ENCODE results near the gene TOB2. TPM values are rescaled to one million over a fixed set of nuclear protein-coding genes. Genes with fewer than 3 reads are reported as not detected.
A peak's percentile ranks its signal among the peaks of the same experiment; 100 is the strongest.

Gene TOB2
- total RNA-seq, 1 donor from 2014 or later, result 71.8 TPM

GRCh38 chr22:41401781-41402648 lies 44.6 kb downstream of the TOB2 start:
- intact Hi-C loops (cut with micrococcal nuclease), result loop anchor here (5.0 kb wide), 1 partner anchor 125 kb away; no protein-coding TSS in a partner anchor
- DNase-seq (peak; percentile 88), ATAC-seq (peak; percentile 76)

GRCh38 chr22:41398921-41399320 lies 47.7 kb downstream of the TOB2 start:
- no peak for DNase-seq
- intact Hi-C loops (cut with micrococcal nuclease), result no loop called here
- ATAC-seq, result no peak

- intact Hi-C loops (cut with micrococcal nuclease), result no loop called here
- ATAC-seq (no peak), DNase-seq (no peak)
Observed at GRCh38 chr22:41397143-41397811, 49.3 kb downstream of the TOB2 start.

GRCh38 chr22:41395531-41396240 lies 50.9 kb downstream of the TOB2 start:
- ATAC-seq, result no peak
- intact Hi-C loops (cut with micrococcal nuclease), result no loop called here
- DNase-seq, result no peak

GRCh38 chr22:41394012-41394356 lies 52.6 kb downstream of the TOB2 start:
- intact Hi-C loops (cut with micrococcal nuclease), result no loop called here
- DNase-seq (no peak), ATAC-seq (peak; percentile 3)

GRCh38 chr22:41387341-41387740 lies 59.3 kb downstream of the TOB2 start:
- ATAC-seq (no peak), DNase-seq (no peak)
- intact Hi-C loops (cut with micrococcal nuclease), result no loop called here

- intact Hi-C loops (cut with micrococcal nuclease), result no loop called here
- no peak for ATAC-seq
Observed at GRCh38 chr22:41384128-41384527, 62.5 kb downstream of the TOB2 start.

More at GRCh38 chr22:41384128-41384527, 62.5 kb downstream of the TOB2 start:
- no peak for DNase-seq

Other genes starting within 250 kb of the TOB2 start
- gene L3MBTL2, start 241.5 kb downstream of the TOB2 start, total RNA-seq, result 18.2 TPM
- gene CHADL, start 205.9 kb downstream of the TOB2 start, total RNA-seq, result 25.4 TPM
- 46.2 TPM for gene RANGAP1, start 160.6 kb downstream of the TOB2 start, total RNA-seq
- gene ZC3H7B, start 145.3 kb downstream of the TOB2 start, total RNA-seq, result 47.6 TPM
- gene TEF, start 64.9 kb downstream of the TOB2 start, total RNA-seq, result 25.4 TPM
- 20.2 TPM for gene PHF5A, start 21.9 kb upstream of the TOB2 start, total RNA-seq
- gene ACO2, start 22.3 kb upstream of the TOB2 start, total RNA-seq, result 887 TPM
- gene POLR3H, start 97.7 kb upstream of the TOB2 start, total RNA-seq, result 17.9 TPM
- gene CSDC2, start 114.2 kb upstream of the TOB2 start, total RNA-seq, result 223 TPM
- gene PMM1, start 143.0 kb upstream of the TOB2 start, total RNA-seq, result 12.9 TPM
- gene DESI1, start 174.2 kb upstream of the TOB2 start, total RNA-seq, result 53.6 TPM
- 172 TPM for gene XRCC6, start 174.5 kb upstream of the TOB2 start, total RNA-seq
- gene SNU13, start 242.1 kb upstream of the TOB2 start, total RNA-seq, result 229 TPM